Measurements from ENCODE around the gene FMNL2. TPM values are rescaled to one million over a fixed set of nuclear protein-coding genes. Genes with fewer than 3 reads are reported as not detected.
A peak's percentile ranks its signal among the peaks of the same experiment; 100 is the strongest.

Gene FMNL2
- total RNA-seq, 1 donor from 2014 or later, result 34.3 TPM

DNA sequence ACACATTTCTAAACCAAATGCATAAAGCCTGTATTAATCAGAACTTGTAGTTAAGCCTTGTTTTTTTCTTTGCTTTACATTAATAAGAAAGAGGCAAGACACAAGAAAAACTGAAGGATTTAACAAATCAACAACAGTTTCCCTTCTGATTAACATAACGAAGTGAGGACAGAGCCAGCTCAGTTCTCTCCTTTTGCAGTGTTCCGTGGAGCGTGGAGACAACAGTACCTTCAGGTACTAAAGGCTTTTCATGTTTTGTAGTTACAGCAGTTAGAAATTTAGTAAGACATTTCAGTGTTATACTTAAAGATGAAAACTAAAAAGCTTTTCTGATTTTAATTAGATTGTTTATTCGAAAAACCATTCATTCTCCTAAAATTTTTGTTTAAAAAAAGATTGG is 115.2 kb downstream of the FMNL2 start:
- H3K79me2 ChIP-seq (ENCODE audit: insufficient read depth, low read length), result peaks cover 47% of the 10 kb centered on the region
- no peaks in the 10 kb centered on the region for H4K20me1 ChIP-seq (ENCODE audit: insufficient read depth, low read length)
- H3K27ac ChIP-seq (ENCODE audit: low read depth, low read length), result no peak overlapping the region
- FAIRE-seq (no peak), DNase-seq (ENCODE audit: low read depth) (no peak)
- Mint-ChIP-seq H3K4me3 (ENCODE audit: unreplicated experiment) (no peak overlapping the region), H3K27me3 (ENCODE audit: low read depth, unreplicated experiment) (no peaks in the 10 kb centered on the region), H3K9me3 (ENCODE audit: unreplicated experiment) (no peaks in the 10 kb centered on the region), H3K36me3 (ENCODE audit: low read depth, unreplicated experiment) (no peaks in the 10 kb centered on the region), H3K4me1 (ENCODE audit: low read depth, unreplicated experiment) (peaks cover 75% of the 10 kb centered on the region), H3K27ac (ENCODE audit: unreplicated experiment) (no peak overlapping the region)
- no peak overlapping the region for H3K4me2 ChIP-seq (ENCODE audit: low read length)
- no peaks in the 10 kb centered on the region for H3K36me3 ChIP-seq (ENCODE audit: insufficient read depth, low read length)
- no peak overlapping the region for H3K9ac ChIP-seq (ENCODE audit: low read length)
- H3K9me3 ChIP-seq (ENCODE audit: insufficient read depth, low read depth, low read length), result no peaks in the 10 kb centered on the region
- H3K4me1 ChIP-seq (ENCODE audit: insufficient read depth, low read length), result peaks cover 28% of the 10 kb centered on the region
- TF ChIP-seq EZH2 (IDR thresholded peaks at IDR 0.05; ENCODE audit: insufficient read depth, low read length), result no peak
- TF ChIP-seq, protein P1, sequence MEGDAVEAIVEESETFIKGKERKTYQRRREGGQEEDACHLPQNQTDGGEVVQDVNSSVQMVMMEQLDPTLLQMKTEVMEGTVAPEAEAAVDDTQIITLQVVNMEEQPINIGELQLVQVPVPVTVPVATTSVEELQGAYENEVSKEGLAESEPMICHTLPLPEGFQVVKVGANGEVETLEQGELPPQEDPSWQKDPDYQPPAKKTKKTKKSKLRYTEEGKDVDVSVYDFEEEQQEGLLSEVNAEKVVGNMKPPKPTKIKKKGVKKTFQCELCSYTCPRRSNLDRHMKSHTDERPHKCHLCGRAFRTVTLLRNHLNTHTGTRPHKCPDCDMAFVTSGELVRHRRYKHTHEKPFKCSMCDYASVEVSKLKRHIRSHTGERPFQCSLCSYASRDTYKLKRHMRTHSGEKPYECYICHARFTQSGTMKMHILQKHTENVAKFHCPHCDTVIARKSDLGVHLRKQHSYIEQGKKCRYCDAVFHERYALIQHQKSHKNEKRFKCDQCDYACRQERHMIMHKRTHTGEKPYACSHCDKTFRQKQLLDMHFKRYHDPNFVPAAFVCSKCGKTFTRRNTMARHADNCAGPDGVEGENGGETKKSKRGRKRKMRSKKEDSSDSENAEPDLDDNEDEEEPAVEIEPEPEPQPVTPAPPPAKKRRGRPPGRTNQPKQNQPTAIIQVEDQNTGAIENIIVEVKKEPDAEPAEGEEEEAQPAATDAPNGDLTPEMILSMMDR (IDR thresholded peaks at IDR 0.05; ENCODE audit: insufficient read depth, low read depth, low read length), result no peak
- no peak overlapping the region for H2AFZ ChIP-seq (ENCODE audit: low read depth, low read length)
- H3K27me3 ChIP-seq (ENCODE audit: insufficient read depth, low read length), result no peaks in the 10 kb centered on the region
- H3K4me3 ChIP-seq (ENCODE audit: insufficient read depth, low read depth, low read length), result no peak overlapping the region

DNA sequence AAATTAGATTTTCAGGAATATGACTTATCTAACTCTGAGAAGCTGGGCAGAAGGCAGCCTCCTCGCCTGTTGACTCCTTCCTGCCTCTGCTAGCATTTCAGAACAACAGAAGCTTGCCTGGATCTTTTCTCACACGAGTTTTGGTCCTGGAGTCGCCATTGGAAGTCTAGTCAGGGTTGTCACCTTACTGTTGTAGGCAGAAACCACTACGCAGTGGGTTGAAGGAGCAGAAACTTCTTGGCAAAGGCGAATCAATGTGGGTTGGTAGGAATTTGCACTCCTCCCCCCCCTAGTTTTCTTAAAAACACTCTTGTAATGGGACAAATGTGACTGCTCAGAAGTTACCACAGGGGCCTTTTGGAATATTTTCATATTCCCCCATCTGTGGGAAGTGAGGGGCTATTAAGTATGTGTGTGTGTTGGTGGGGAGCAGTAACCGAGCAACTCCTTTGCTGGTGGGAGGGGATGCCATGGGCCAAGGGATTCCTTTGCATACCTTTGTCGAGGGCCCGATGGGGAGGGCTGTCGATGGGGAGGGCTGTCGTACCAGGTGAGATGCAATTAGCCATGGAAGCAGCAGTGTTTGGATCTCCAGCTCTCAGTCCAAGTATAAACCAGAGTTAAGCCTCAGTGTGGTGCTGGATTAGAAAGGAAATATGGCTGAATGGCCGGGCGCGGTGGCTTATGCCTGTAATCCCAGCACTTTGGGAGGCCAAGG is 117.4 kb downstream of the FMNL2 start:
- DNase-seq (ENCODE audit: low read depth) (peak; percentile 61), FAIRE-seq (no peak)
- H3K36me3 ChIP-seq (ENCODE audit: insufficient read depth, low read length), result no peaks in the 10 kb centered on the region
- Mint-ChIP-seq H3K4me1 (ENCODE audit: low read depth, unreplicated experiment) (peaks cover 72% of the 10 kb centered on the region), H3K27me3 (ENCODE audit: low read depth, unreplicated experiment) (no peaks in the 10 kb centered on the region), H3K36me3 (ENCODE audit: low read depth, unreplicated experiment) (no peaks in the 10 kb centered on the region), H3K27ac (ENCODE audit: unreplicated experiment) (peak overlapping the region; percentile 77), H3K9me3 (ENCODE audit: unreplicated experiment) (no peaks in the 10 kb centered on the region), H3K4me3 (ENCODE audit: unreplicated experiment) (peak overlapping the region; percentile 17)
- H3K4me2 ChIP-seq (ENCODE audit: low read length), result peak overlapping the region; percentile 39
- peaks cover 20% of the 10 kb centered on the region for H3K4me1 ChIP-seq (ENCODE audit: insufficient read depth, low read length)
- H3K9ac ChIP-seq (ENCODE audit: low read length), result no peak overlapping the region
- peaks cover 43% of the 10 kb centered on the region for H3K79me2 ChIP-seq (ENCODE audit: insufficient read depth, low read length)
- TF ChIP-seq, protein P1 (IDR thresholded peaks at IDR 0.05; ENCODE audit: insufficient read depth, low read depth, low read length), result no peak
- no peak for TF ChIP-seq EZH2 (IDR thresholded peaks at IDR 0.05; ENCODE audit: insufficient read depth, low read length)
- H2AFZ ChIP-seq (ENCODE audit: low read depth, low read length), result peak overlapping the region; percentile 51
- H3K27me3 ChIP-seq (ENCODE audit: insufficient read depth, low read length), result no peaks in the 10 kb centered on the region
- no peaks in the 10 kb centered on the region for H4K20me1 ChIP-seq (ENCODE audit: insufficient read depth, low read length)
- H3K9me3 ChIP-seq (ENCODE audit: insufficient read depth, low read depth, low read length), result no peaks in the 10 kb centered on the region
- H3K4me3 ChIP-seq (ENCODE audit: insufficient read depth, low read depth, low read length), result no peak overlapping the region
- no peak overlapping the region for H3K27ac ChIP-seq (ENCODE audit: low read depth, low read length)

Measured in astrocyte (in vitro differentiated cells and primary cell).